Body of pancreas (tissue), 4 donors: ENCODE results near the gene ALPI.

Source experiments
- POLR2A ChIP-seq, 3 donors: fragments of 450-650 bp; IDR thresholded peaks; one replicate each; pipeline ENCODE4 v1.6.1; 2016; ENCODE audit warnings: antibody characterized with exemption in 3 of 3, mild to moderate bottlenecking in 2 of 3
- TF ChIP-seq, protein P1 (sequence below), 7 experiments: fragments of 450-650 bp in 4 of 7; fragments of 200-600 bp in 3 of 7; sonication (generic) in 3 of 7; IDR thresholded peaks; one replicate each; pipeline ENCODE4 v1.5.1; 2016 to 2019; ENCODE audit warnings: antibody characterized with exemption in 7 of 7

DNA sequence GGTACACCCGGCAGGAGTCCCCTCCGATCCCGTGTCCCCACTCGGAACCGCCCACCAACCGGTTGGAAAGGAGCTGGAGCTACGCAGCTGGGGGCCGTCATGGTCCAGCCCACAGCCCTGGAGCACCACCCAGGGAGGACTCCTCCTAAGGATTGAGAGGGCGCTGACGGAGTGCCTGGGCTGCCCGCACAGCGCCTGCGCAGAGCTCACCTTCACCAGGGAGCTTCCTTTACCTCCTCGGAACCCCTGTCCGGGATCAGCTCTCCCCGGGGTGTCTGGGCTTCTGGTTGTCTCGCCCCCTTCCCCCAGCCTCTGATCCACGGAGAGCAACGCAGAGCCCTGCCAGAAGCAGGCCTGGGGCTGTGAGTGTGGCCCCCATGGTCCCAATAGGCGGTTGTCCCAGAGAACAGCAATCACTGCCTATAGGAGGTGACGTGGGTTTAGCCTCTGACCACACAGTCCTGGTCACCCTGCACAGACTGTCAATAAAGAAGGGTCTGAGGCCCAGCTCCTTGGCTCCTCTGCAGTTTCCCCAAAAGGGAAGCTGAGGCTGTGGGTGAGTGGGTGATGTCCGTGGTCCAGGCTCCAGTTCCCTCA is 34.7 kb upstream of the ALPI start:
- TF ChIP-seq, protein P1, sequence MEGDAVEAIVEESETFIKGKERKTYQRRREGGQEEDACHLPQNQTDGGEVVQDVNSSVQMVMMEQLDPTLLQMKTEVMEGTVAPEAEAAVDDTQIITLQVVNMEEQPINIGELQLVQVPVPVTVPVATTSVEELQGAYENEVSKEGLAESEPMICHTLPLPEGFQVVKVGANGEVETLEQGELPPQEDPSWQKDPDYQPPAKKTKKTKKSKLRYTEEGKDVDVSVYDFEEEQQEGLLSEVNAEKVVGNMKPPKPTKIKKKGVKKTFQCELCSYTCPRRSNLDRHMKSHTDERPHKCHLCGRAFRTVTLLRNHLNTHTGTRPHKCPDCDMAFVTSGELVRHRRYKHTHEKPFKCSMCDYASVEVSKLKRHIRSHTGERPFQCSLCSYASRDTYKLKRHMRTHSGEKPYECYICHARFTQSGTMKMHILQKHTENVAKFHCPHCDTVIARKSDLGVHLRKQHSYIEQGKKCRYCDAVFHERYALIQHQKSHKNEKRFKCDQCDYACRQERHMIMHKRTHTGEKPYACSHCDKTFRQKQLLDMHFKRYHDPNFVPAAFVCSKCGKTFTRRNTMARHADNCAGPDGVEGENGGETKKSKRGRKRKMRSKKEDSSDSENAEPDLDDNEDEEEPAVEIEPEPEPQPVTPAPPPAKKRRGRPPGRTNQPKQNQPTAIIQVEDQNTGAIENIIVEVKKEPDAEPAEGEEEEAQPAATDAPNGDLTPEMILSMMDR (IDR thresholded peaks at IDR 0.05), result no peak
- no peak for TF ChIP-seq POLR2A (IDR thresholded peaks at IDR 0.05)
